Measurements from ENCODE around the gene FRMPD1. TPM values are rescaled to one million over a fixed set of nuclear protein-coding genes. Genes with fewer than 3 reads are reported as not detected.

Gene FRMPD1
- total and polyA plus RNA-seq, 2 experiments from 2014 or later: 0.15 to 0.32 TPM

GRCh38 chr9:37675661-37676060, 24.9 kb downstream of the FRMPD1 start:
- peaks cover 1% of the 10 kb centered on the region for H3K27me3 ChIP-seq
- no peak overlapping the region for H3K4me3 ChIP-seq
- no peaks in the 10 kb centered on the region for H3K4me1 ChIP-seq (ENCODE audit: low read depth)
- no peaks in the 10 kb centered on the region for H3K36me3 ChIP-seq
- TF ChIP-seq CTCF (IDR thresholded peaks at IDR 0.05; ENCODE audit: low read depth, low read length): no peak
- H3K9me3 ChIP-seq (ENCODE audit: low read depth): no peaks in the 10 kb centered on the region
- H3K27ac ChIP-seq: no peak overlapping the region
- DNase-seq (ENCODE audit: low read depth in 1 of 2, low spot score in 1 of 2): no peak

- Histone ChIP-seq H3K27me3 (no peaks in the 10 kb centered on the region), H3K4me3 (no peak overlapping the region), H3K36me3 (no peaks in the 10 kb centered on the region), H3K27ac (no peak overlapping the region), H3K4me1 (ENCODE audit: low read depth) (no peaks in the 10 kb centered on the region), H3K9me3 (ENCODE audit: low read depth) (no peaks in the 10 kb centered on the region)
- no peak for DNase-seq (ENCODE audit: low read depth in 1 of 2, low spot score in 1 of 2)
- TF ChIP-seq CTCF (IDR thresholded peaks at IDR 0.05; ENCODE audit: low read depth, low read length): no peak
Measured at GRCh38 chr9:37676411-37676830, 25.7 kb downstream of the FRMPD1 start.

- no peaks in the 10 kb centered on the region for H3K4me1 ChIP-seq (ENCODE audit: low read depth)
- H3K27me3 ChIP-seq: peaks cover 3% of the 10 kb centered on the region
- H3K4me3 ChIP-seq: no peak overlapping the region
- TF ChIP-seq CTCF (IDR thresholded peaks at IDR 0.05; ENCODE audit: low read depth, low read length): no peak
- no peaks in the 10 kb centered on the region for H3K9me3 ChIP-seq (ENCODE audit: low read depth)
- no peak for DNase-seq (ENCODE audit: low read depth in 1 of 2, low spot score in 1 of 2)
- no peak overlapping the region for H3K27ac ChIP-seq
- no peaks in the 10 kb centered on the region for H3K36me3 ChIP-seq
Measured at GRCh38 chr9:37677435-37677834, 26.7 kb downstream of the FRMPD1 start.

- no peaks in the 10 kb centered on the region for H3K36me3 ChIP-seq
- no peak overlapping the region for H3K4me3 ChIP-seq
- no peak overlapping the region for H3K27ac ChIP-seq
- no peaks in the 10 kb centered on the region for H3K4me1 ChIP-seq (ENCODE audit: low read depth)
- no peaks in the 10 kb centered on the region for H3K9me3 ChIP-seq (ENCODE audit: low read depth)
- no peak for DNase-seq (ENCODE audit: low read depth in 1 of 2, low spot score in 1 of 2)
- no peak for TF ChIP-seq CTCF (IDR thresholded peaks at IDR 0.05; ENCODE audit: low read depth, low read length)
- peaks cover 4% of the 10 kb centered on the region for H3K27me3 ChIP-seq
Measured at GRCh38 chr9:37678789-37679273, 28.1 kb downstream of the FRMPD1 start.

- DNase-seq (ENCODE audit: low read depth in 1 of 2, low spot score in 1 of 2): no peak
- no peaks in the 10 kb centered on the region for H3K9me3 ChIP-seq (ENCODE audit: low read depth)
- no peaks in the 10 kb centered on the region for H3K36me3 ChIP-seq
- TF ChIP-seq CTCF (IDR thresholded peaks at IDR 0.05; ENCODE audit: low read depth, low read length): no peak
- no peak overlapping the region for H3K27ac ChIP-seq
- peaks cover 4% of the 10 kb centered on the region for H3K27me3 ChIP-seq
- no peaks in the 10 kb centered on the region for H3K4me1 ChIP-seq (ENCODE audit: low read depth)
- no peak overlapping the region for H3K4me3 ChIP-seq
Measured at GRCh38 chr9:37679649-37680402, 29.1 kb downstream of the FRMPD1 start.

Measured in cardiac muscle cell (in vitro differentiated cells and primary cell).